ENCODE measurements around the gene COL5A2.

GRCh38 chr2:189022053-189022481 is 157.5 kb downstream of the COL5A2 start:
- TF ChIP-seq EP300 (conservative IDR thresholded peaks at IDR 0.05; ENCODE audit: poor library complexity, severe bottlenecking) (no peak), CTCF (IDR thresholded peaks at IDR 0.05; ENCODE audit: poor library complexity, severe bottlenecking) (no peak), REST (IDR thresholded peaks at IDR 0.05; ENCODE audit: borderline replicate concordance) (no peak)
